ENCODE results near the gene KCNQ5.

DNA sequence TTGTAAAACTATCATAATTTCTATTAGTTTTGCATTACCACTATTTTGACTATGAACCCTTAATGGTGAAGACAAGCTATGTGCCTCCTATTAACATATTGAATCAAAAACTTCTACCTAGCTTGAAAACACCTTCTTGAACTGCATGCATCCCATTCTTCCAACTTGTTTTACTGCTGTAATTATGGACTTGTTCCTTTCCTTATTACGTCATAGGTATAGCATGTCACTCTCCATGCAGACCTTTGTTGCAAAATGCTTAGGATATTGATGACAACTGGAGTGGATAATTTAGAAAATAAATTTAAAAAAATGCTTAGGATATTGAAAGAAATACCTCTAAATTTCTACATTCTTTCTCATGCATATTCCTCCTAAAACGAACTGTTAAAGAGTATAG is 219.3 kb downstream of the KCNQ5 start:
- TF ChIP-seq, protein P1, sequence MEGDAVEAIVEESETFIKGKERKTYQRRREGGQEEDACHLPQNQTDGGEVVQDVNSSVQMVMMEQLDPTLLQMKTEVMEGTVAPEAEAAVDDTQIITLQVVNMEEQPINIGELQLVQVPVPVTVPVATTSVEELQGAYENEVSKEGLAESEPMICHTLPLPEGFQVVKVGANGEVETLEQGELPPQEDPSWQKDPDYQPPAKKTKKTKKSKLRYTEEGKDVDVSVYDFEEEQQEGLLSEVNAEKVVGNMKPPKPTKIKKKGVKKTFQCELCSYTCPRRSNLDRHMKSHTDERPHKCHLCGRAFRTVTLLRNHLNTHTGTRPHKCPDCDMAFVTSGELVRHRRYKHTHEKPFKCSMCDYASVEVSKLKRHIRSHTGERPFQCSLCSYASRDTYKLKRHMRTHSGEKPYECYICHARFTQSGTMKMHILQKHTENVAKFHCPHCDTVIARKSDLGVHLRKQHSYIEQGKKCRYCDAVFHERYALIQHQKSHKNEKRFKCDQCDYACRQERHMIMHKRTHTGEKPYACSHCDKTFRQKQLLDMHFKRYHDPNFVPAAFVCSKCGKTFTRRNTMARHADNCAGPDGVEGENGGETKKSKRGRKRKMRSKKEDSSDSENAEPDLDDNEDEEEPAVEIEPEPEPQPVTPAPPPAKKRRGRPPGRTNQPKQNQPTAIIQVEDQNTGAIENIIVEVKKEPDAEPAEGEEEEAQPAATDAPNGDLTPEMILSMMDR (IDR thresholded peaks at IDR 0.05): no peak
- no peak for TF ChIP-seq EP300 (IDR thresholded peaks at IDR 0.05)
